Measurements from ENCODE around the gene CCDC70.

The CCDC70 gene

DNA sequence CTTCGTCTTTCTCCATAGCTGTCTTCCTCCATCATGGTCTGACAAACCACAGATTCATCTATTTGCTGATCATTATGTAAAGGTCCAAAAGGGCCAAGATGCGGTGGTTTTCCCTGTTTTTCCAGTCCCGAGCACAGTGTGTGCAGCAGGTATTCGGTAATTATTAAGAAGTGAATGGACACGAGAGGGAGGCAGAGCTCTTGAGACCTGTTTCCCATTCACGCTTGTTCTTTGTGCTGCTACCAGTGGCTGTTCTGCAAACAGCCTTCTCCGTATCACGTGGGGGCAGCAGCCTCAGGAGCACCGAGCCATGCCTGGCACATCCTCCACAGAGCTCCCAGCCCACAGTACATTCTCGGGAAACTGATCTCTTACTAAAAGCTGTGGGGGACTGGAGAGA lies 50.3 kb downstream of the CCDC70 start:
- DNase-seq = no peak

DNA sequence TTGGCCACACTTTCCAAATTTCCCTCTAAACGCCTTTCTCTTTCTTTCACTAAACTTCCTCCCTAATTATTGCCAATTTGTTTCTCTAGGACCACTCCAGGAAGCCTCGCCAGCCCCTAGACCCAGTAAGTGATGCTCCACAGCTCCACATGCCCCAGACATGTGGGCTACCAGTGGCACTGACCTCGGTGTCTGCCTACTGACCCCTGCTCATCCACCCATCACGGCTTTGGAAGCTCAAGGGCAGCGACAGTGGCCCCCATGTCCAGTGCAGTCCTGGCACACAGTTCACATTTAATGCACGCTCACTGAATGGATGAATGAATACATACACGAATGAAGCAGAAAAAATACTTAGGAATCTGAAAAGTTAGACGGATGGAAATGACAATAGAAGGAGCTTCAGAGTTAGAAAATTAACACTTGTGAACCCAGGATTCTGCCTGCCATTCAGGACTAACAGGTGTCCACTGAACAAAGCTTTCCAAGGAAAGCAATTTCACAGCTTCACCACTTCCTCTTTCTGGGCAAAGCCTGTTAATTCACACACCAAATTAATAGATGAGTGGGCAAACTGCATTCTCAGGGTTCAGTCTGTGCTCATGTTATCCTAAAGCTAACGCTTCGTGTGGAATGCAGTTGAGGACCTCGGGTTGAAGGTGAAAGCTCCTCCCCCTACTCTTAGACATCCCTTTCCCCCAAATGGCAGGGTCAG lies 50.9 kb downstream of the CCDC70 start:
- no peak for DNase-seq

DNA sequence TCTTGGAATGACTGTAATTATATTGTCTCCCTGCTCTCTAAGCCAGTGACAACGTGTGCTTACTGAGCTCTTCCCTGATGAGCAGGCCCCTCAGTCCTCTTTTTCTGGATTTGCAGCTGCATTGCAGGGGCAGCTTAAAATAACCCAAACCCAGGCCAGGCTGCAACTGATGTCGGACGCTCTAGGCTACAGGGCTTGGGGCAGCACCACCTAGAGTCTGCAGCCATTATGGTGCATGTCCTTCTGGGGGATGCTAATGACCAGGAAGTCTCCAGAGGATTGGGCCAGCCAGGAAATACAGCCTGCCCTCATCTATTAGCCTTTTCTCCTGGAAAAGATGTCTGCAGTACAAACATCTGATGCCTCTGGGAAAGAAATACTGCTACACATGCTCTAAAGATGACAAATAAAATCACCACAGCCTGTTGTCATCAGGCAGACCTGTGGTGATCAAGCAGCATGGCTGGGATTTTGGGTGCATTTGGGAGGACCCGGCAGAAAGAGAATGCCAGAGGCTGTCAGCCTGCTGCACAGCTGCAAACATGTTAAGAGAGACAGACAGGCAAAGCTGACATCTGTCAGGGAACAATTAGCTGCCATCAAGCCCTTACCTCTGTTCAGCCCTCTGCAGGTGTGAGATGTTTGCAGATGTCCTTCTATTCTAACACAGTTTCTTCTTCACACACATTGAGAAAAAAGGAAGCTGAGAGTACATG lies 51.8 kb downstream of the CCDC70 start:
- DNase-seq = no peak

DNA sequence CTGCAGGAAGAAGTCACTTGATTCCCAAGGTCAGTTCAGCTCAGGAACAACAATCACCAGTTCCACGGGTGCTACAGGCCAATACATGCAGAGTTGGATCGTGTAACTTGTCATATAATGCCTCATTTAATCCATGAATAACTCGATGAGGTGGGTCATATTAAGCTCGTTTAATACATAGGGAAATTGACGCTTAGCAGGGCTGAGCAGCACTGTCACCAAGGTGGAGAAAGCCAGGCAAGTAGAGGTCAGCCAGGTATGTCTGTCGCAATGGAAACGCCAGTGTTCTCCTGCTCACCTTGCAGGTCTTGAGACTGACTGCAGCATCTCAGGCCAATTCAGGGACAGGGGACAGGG lies 52.3 kb downstream of the CCDC70 start:
- DNase-seq = no peak
